GM19397 (cell line): ENCODE measurements around the gene CCSER2.
"Not testable (repeated sequence)": the region's sequence is repeated elsewhere in the genome, so short reads cannot be mapped to it uniquely, and the experiment has no call there.

Experiments used
- ATAC-seq: cut with Tn5 transposase; IDR thresholded peaks from one replicate; pipeline ENCODE4 v1.9.1; 2021; ENCODE audit warnings: mild to moderate bottlenecking, moderate library complexity; ENCODE audit not compliant: unreplicated experiment

The CCSER2 gene

DNA sequence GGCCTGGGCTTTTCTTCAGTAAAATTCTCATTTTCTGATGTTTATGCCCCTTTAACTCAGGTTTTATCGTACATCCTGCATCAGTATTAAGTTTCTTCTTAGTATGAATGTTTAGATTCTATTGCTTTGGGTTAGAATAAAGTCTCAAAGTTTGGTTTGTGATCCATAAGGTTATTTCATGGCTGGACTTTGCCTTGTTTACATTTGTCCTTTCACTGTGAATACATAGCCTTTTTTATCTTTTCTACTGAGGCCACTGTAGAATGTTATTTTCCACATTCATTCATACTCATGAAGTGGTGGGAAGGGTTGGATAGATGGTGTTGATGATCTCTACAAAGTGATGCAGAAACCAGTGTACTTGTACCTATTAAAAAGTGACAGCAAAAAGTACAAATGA is 59.8 kb downstream of the CCSER2 start:
- no peak for ATAC-seq

DNA sequence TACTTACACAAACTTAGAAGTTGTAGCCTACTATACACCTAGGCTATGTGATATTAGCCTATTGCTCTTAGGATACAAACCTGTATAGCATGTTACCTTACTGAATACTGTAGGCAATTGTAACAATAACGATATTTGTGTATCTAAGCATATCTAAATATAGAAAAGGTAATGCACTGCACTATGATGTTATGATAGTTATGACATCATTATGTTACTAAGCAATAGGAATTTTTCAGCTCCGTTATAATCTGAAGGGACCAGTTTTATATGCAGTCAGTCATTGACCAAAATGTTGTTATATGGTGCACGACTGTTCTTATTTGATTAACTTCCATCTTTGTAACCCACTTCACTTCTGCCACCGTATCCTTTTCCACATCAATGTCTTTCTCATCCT is 62.0 kb downstream of the CCSER2 start:
- ATAC-seq = no peak

DNA sequence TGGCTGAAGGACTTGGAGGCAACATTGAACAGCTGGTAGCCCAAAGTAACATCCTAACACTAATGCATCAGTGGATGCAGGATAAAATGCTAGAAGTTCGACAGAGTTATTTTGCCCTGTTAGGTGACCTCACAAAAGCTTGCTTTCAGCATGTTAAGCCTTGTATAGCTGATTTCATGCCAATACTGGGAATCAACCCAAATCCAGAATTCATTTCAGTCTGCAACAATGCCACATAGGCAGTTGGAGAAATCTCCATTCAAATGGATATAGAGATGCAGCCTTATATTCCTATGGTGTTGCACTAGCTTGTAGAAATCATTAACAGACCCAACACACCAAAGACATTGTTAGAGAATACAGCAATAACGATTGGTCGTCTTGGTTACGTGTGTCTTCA is 62.9 kb downstream of the CCSER2 start:
- ATAC-seq = no peak

DNA sequence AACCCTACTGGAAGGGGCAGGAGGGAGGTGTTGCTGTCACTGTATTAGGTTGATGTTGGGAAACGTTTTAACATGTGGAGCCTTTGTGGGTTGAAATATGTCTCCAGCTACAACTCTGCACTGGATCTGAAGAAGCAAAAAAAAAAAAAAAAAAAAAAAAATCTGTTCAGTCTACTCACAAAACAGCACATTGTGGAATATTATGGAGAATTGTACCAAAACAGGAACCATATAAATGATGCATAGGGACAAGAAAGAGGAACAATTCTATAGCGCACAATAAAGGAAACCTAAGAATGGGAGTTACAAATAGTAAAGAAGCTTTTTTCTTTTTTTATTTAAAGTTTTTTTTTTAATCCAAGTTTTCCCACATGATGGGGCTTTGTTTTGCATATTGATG is 63.8 kb downstream of the CCSER2 start:
- no peak for ATAC-seq

DNA sequence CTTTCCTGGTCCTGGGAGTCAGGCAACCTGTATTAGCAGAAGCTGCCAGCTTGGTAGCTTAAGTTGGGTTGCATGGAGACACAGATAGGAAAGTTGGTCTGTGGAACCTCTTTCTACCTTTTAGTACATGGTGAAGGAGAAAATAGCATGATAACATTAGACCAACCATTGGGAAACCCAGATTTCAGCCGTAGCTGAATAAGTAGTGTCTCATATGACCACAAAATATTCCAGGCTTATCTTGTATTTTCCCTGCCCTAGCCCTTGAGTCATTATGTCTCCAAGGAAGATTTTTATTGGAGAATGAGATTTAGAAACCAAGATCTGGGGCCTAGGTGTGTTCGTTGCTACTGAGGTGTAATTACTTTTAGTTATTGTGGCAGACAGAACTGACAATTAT is 67.2 kb downstream of the CCSER2 start:
- ATAC-seq = no peak

- peak; percentile 64 for ATAC-seq
Measured at GRCh38 chr10:84397735-84398144, 69.4 kb downstream of the CCSER2 start.

- ATAC-seq = no peak
Measured at GRCh38 chr10:84398696-84399095, 70.3 kb downstream of the CCSER2 start.

DNA sequence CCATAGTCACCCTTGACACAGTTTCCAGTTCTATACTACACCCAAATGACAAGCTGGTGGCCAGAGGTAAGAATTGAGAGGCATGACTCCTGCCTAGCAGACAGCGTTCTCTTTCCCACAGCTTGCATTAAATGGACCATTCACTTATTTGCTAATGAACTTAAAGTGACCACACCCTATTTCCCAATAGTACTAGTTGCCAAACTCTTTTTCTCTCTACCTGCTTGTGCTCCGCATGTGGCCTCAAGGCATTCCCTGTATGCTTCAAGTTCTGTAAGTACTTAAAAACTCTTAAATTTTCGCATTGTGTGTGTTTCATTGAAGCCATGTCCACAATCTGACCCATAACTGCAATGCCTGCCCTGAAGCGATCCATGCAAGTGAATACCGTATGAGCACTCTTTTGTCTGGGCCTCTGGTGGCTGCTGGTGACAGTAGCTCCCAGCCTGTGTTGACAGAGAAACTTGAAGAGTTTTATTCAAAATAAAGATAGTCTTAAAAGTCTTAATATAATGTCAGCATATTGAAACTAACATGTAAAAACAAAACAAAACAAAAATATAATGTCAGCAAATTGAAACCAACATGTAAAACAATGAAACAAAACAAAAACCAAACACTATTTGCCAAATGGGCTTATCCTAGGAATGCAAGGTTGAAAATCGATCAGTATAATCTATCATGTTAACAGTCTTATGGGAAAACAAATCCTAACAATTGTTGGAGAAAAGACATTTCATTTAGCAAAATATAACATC is 73.6 kb downstream of the CCSER2 start:
- no peak for ATAC-seq

GRCh38 chr10:84404783-84405182 is 76.4 kb downstream of the CCSER2 start:
- no peak for ATAC-seq

GRCh38 chr10:84405662-84406061 is 77.3 kb downstream of the CCSER2 start:
- ATAC-seq = no peak

DNA sequence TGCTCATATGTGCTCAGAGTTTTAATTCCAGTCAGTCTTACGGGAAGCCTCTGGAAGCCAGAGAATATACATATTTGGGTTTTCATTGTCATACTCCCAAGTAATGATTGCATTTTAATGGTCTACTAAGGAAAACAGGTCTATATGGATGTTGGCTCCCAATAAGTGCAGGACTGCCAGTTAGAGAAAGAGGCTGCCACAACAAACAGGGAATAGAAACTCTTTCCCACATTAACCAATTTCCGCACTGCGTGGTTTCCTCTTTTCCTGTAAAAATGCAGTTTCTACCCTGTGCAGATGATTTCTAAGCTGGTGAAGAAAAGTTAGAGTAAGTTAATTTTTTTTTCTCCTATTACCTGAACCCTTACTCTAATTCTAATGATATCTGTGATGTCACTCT is 78.2 kb downstream of the CCSER2 start:
- no peak for ATAC-seq

- no peak for ATAC-seq
Measured at GRCh38 chr10:84407388-84408049, 79.1 kb downstream of the CCSER2 start.

GRCh38 chr10:84412482-84412881 is 84.1 kb downstream of the CCSER2 start:
- no peak for ATAC-seq

GRCh38 chr10:84414110-84414509 is 85.7 kb downstream of the CCSER2 start:
- ATAC-seq = not testable (repeated sequence)

- no peak for ATAC-seq
Measured at GRCh38 chr10:84415539-84416244, 87.3 kb downstream of the CCSER2 start.

GRCh38 chr10:84416245-84416555 is 87.8 kb downstream of the CCSER2 start:
- ATAC-seq = no peak

GRCh38 chr10:84423719-84424118 is 95.3 kb downstream of the CCSER2 start:
- no peak for ATAC-seq

- ATAC-seq = no peak
Measured at GRCh38 chr10:84424731-84425167, 96.4 kb downstream of the CCSER2 start.

DNA sequence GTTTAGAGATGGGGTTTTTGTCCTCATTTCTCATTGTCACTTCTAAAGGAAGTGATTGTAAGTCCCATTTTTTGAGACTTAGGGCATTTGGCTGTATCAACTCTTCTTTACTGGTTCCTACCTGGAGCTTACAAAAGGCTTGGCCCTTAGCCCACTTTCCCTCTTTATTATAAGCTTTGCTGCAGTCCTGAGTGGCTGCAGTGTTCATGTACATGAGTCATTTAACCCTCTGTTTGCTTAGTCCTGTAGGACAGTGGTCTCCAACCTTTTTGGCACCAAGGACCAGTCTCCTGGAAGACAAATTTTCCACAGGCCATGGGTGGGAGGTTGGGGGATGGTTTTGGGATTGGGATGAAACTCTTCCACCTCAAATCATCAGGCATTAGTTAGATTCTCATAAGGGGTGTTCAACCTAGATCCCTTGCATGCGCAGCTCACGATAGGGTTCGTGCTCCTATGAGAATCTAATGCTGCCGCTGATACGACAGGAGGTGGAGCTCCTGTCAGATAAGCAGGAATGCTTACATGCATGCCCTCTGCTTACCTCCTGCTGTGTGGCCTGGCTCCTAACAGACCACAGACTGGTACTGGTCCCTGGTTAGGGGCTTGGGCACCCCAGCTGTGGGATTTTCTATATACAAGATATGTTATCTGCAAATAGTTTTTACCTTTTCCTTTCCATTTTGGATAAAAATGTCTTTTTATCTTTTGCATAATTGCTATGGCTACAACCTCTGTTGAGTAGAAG is 99.7 kb downstream of the CCSER2 start:
- ATAC-seq = no peak

DNA sequence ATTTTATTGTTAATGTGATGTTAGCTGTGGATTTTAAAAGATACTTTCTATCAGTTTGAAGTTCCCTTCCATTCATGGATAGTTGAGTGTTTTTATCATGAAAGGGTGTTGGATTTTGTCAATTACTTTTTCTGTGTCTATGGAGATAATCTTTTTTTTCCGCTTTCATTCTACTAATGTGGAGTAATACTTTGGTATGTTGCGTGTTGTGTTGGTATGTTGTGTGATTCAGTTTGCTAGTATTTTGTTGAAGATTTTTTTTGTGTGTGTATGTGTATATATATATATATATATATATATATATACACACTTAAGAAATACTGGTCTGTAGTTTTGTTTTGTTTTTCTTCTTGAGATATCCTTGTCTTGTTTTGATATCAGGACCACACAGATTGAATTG is 100.3 kb downstream of the CCSER2 start:
- ATAC-seq = no peak

- ATAC-seq = peak; percentile 97
Measured at GRCh38 chr10:84429926-84430520, 101.6 kb downstream of the CCSER2 start.
